Stimulated activated CD8-positive, alpha-beta memory T cell treated with anti-CD3 and anti-CD28 coated beads, Interleukin-4, amount 100 ng/mL, for 24 hours (primary cell): ENCODE data around the gene IPP.
A peak's percentile ranks its signal among the peaks of the same experiment; 100 is the strongest.
"Not testable (repeated sequence)": the region's sequence is repeated elsewhere in the genome, so short reads cannot be mapped to it uniquely, and the experiment has no call there.

Experiments used
- DNase-seq: peaks from one replicate; pipeline ENCODE4 v3.0.0-alpha.2; 2020; ENCODE audit warnings: low read depth

Gene IPP

GRCh38 chr1:45739641-45740156 lies 10.8 kb downstream of the IPP start:
- not testable (repeated sequence) for DNase-seq

GRCh38 chr1:45739137-45739536 lies 11.3 kb downstream of the IPP start:
- DNase-seq: no peak

- DNase-seq: no peak
These were observed 19.6 kb downstream of the IPP start for GRCh38 chr1:45730780-45731319.

- DNase-seq: no peak
These were observed 20.2 kb downstream of the IPP start for GRCh38 chr1:45730075-45730779.

DNA sequence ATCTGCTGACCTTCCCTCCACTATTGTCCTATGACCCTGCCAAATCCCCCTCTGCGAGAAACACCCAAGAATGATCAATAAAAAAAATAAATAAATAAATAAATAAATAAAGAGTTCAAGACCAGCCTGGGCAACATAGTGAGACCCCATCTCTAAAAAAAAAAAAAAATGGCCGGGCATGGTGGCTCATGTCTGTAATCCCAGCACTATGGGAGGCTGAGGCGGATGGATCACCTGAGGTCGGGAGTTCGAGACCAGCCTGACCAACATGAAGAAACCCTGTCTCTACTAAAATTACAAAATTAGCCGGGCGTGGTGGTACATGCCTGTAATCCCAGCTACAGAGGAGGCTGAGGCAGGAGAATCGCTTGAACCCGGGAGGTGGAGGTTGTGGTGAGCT lies 24.4 kb downstream of the IPP start:
- not testable (repeated sequence) for DNase-seq

DNA sequence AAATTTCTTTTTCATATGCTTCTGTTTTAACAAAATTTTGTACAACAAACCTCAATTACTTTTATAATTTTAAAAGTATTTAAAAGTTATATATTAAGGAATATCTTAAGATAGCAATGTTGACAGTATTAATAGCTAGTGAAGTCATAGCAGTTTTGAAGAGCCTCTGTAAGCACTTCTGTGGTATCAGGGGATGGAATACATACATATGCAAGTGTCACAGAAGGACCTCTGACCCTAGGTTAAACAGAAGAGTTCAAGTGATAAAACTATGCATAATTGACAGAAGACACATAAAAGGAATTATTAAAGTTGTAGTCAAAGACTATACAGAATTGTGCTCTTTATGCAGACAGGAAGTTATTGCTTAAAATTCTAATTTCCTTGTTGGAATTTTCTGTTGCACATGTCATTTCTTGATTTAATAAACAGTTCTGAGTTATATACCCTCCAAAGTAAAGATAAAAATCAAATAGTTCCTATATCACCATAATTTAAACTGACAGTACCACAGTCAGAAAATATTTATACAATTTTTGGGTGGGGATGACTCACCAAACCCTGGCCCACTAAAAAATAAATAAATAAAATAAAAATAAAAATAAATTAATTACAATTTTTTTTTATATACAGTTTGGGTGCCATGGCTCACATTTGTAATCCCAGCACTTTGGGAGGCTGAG lies 27.1 kb downstream of the IPP start:
- no peak for DNase-seq

DNA sequence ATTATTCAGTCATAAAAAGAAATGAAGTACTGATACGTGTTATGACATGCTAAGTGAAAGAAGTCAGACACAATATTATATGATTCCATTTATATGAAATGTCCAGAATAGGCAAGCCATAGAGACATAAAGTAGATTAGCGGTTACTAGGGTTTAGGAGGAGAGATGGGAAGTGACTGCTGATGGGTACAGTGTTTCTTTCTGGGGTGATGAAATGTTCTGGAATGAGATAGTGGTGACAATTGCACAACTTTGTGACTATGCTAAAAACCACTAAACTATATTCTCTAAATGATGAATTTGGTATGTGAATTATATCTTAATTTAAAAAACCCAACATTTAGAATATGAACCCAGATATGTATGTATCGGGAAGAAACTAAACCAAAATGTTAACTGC lies 27.6 kb downstream of the IPP start:
- no peak for DNase-seq

DNA sequence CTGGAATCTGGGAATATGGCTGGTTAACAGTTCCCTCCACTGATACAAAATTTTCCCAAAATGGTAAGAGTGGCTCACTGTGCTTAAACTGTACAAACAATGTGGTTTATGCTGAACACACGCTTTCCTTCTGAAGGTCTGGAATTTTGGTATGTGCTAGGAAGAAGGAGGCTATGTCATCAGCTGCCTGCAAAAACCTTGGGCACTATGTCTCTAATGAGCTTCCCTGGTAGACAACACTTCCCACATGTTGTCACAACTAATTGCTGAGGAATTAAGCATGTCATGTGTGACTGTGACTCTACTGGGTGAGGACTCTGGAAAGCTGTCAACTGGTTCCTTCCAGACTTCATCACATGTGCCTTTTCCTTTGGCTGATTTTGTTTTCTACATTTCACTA lies 29.2 kb downstream of the IPP start:
- no peak for DNase-seq

DNA sequence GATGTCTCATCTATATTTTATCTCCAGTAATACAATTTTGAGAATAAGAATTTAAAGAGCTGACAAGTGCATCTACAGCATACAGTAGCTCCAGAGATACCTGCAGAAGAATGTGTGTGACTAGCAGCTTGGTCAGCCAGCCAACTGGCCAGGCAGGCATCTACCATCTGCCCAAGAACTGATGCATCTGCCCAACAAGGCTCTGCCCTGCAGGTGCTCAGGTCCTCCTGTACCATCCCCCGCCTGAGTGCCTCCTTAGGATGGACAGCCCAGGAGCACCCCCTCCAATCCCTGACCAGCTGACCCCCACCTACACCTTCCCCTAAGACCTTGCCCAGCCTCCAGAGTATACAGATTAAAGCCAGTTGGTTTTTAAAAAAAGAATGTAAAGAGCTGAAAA lies 32.2 kb downstream of the IPP start:
- DNase-seq: no peak

- DNase-seq: not testable (repeated sequence)
These were observed 33.1 kb downstream of the IPP start for GRCh38 chr1:45717386-45717785.

DNA sequence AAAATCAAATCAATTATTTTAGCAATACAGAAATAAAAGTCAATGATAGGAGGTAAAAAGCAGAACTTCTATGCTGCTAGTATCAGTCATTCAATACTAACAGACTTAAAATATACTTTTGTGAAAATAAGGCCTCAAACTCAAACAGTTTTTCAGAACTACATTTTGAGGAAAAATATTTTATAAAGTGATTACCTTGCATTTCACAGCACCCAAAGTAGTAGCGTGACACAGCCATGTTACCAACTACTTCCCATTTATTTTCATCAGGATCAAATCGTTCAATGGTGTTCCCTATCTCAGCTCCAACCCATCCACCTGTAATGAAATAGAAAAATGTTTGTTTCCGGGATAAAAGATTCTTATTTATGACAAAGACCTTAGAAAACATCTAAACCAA lies 33.8 kb downstream of the IPP start:
- DNase-seq: no peak

- no peak for DNase-seq
These were observed 36.7 kb downstream of the IPP start for GRCh38 chr1:45713711-45714110.

- DNase-seq: no peak
These were observed 45.8 kb downstream of the IPP start for GRCh38 chr1:45704637-45705036.

- no peak for DNase-seq
These were observed 55.6 kb downstream of the IPP start for GRCh38 chr1:45694823-45695222.

GRCh38 chr1:45693811-45694210 lies 56.6 kb downstream of the IPP start:
- not testable (repeated sequence) for DNase-seq

- DNase-seq: peak; percentile 54
These were observed 62.4 kb downstream of the IPP start, which contains the start of gene TMEM69 for GRCh38 chr1:45687754-45688740. TMEM69 (plus strand) TSS chr1:45688181; CDS start chr1:45691069, 2,888 bp downstream.

DNA sequence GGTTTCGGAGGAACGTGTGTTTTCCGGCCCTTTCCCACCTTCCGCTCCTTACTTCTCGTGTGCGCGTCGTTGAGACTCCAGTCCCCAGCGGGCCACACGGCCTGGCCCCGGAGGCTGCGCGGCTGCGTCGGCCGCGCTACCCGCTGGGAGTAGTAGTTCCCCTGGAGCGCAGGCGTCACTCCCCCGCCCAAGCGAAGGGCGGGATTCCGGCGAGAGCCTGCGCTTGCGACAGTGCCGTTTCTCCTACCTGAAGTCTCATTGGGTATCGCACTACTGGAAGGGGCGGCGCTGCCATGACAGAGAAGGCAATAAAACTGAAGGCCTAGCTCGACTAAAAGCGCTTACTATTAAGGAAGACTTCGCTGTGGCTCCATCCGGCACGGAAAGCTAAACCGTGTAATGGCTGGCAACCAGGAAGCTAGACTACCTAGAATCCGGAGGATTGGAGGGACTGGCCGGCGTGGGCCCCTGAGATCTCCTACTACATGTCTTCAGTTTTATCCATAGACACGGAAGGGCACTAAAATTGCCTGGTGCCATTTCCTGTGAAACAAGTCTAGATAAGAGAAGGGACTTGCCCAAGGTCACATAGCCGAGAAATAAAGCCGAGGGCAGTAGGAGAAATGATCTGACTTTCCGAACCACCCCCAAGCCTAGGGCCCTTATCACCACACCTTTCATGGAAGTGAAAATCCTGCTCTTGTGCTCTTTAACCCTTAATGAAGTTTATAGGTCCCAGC lies 63.3 kb downstream of the IPP start:
- DNase-seq: peak; percentile 93

DNA sequence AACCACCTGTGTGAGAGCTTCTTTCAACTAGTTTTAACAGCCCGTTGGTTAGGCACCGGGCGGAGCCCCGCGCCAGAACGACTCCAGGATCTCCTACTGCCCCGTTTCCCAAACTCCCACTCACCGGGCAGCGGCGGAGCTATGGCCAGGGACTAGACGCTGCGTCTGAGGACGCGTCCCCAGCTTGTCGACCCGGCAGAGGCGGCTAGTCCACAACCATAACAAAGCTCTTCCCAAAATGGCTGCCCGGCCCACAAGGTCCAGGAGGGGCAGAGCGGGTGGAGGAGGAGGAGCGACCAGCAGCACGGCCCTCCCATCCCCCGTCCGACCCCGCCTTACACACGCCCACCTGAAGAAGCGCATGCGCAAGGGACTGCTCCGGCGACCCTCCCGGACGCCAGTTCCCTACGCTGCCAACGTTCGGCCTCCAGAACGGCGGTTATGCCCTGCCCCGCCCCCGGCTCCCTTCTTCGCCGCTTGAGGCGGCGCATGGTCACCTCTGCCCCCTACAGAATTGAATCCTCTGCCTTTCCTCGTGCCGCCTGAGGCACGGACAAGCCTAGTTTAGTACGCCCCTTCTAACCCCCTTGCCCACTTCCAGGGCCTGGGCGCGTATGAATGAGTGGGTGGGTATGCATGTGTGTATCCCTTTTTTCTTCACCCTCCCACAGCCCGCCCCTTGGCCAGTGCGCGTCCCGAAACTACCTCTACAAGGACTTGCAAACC lies 64.0 kb downstream of the IPP start, which contains the start of gene GPBP1L1:
TSS of gene GPBP1L1 (minus strand) at position 246 of the 726 bp plus-strand sequence. CDS start 27,446 bp downstream, outside the sequence.
- peak; percentile 97 for DNase-seq

- peak; percentile 46 for DNase-seq
These were observed 64.5 kb downstream of the IPP start for GRCh38 chr1:45686015-45686287.

DNA sequence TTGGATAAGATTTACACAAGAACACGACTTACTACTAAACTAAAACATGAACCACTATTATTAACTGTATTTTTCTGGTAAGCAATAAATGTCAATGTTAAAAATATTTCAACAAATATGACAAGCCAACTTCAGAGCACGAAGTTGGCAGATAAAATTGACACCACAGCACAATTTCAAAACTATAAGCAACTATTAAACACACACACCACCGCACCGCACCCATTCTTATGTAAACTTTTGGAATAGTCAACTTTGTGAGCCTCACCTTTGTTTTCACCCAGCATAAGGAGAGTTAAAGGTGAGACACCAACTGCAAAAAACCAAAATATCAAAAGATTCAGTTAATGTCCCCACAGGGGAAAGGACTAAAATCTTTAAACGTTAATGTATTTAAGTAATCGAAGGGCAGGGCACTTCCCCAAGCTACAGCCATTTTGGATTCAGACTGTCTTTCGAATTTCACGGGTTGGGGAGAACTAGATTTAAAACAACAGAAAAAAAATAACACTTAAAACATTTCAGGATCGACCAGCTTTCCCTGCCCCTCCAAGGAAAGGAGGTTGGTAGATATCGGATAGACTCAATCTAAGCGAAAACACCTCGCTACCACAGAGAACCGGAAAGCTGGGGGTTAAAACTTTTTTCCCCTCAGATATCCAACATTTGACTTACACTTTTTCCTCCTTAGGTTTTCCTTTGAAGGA lies 65.0 kb downstream of the IPP start:
- no peak for DNase-seq
